HepG2 (cell line): Measurements from ENCODE around the gene KPNA4. TPM values are rescaled to one million over a fixed set of nuclear protein-coding genes. Genes with fewer than 3 reads are reported as not detected.

Source experiments
- HDAC2 ChIP-seq: sonication (generic); formaldehyde crosslinking; IDR thresholded peaks from 2 replicates; pipeline ENCODE4 v1.4.0; 2020; ENCODE audit warnings: missing genetic modification reagents
- SAP130 ChIP-seq: IDR thresholded peaks from 2 replicates; pipeline ENCODE4 v1.6.1; 2016; ENCODE audit warnings: low read depth
- SP140L ChIP-seq: sonication (generic); formaldehyde crosslinking; IDR thresholded peaks from 2 replicates; pipeline ENCODE4 v1.4.0; 2020; ENCODE audit warnings: missing genetic modification reagents, borderline replicate concordance
- ZFX ChIP-seq: sonication (generic); formaldehyde crosslinking; IDR thresholded peaks from 2 replicates; pipeline ENCODE4 v1.4.0; 2020; ENCODE audit warnings: mild to moderate bottlenecking, low read depth, missing genetic modification reagents, moderate library complexity
- ZFY ChIP-seq: sonication (generic); formaldehyde crosslinking; IDR thresholded peaks from 2 replicates; pipeline ENCODE4 v1.4.0; 2020; ENCODE audit warnings: missing genetic modification reagents
- ZNF20 ChIP-seq: sonication (generic); formaldehyde crosslinking; IDR thresholded peaks from 2 replicates; pipeline ENCODE4 v1.4.0; 2020; ENCODE audit warnings: mild to moderate bottlenecking, moderate library complexity, missing genetic modification reagents
- ZNF7 ChIP-seq: IDR thresholded peaks from 2 replicates; pipeline ENCODE4 v1.6.1; 2016; ENCODE audit warnings: missing biosample characterization, missing genetic modification reagents
- ZNF773 ChIP-seq: sonication (generic); formaldehyde crosslinking; IDR thresholded peaks from 2 replicates; pipeline ENCODE4 v1.4.0; 2020; ENCODE audit warnings: missing genetic modification reagents, borderline replicate concordance
- ZNF790 ChIP-seq: sonication (generic); formaldehyde crosslinking; IDR thresholded peaks from 2 replicates; pipeline ENCODE4 v1.8.0; 2022; ENCODE audit warnings: missing genetic modification reagents, mild to moderate bottlenecking, borderline replicate concordance
- polyA plus RNA-seq, 8 experiments: library from polyadenylated mRNA; depleted of rRNA in 3 of 8; stranded (reverse) in 7 of 8; unstranded in 1 of 8; fragments of >200 nt; fragmentation: Illumina TruSeq in 4 of 8; extraction: Trizol in 4 of 8; gene quantifications; 2 replicates each; pipeline versions ENCODE4 v1.2.1 to v1.2.3, GENCODE V29; 2011 to 2016; ENCODE audit warnings: low read depth in 4 of 8, missing spikeins in 1 of 8, mixed read lengths in 1 of 8; ENCODE audit not compliant: insufficient read depth in 1 of 8
- total RNA-seq, 5 experiments: library from RNA; depleted of rRNA; stranded (reverse); fragments of >200 nt; fragmentation: Illumina TruSeq; extraction: Trizol; gene quantifications; 2 replicates each; pipeline ENCODE4 v1.2.3, GENCODE V29; 2016; ENCODE audit warnings: low read depth in 1 of 5
- TF ChIP-seq, protein P1 (sequence below): sonication (generic); formaldehyde crosslinking; IDR thresholded peaks from 2 replicates; pipeline ENCODE4 v1.5.1; 2020; ENCODE audit warnings: missing genetic modification reagents, mild to moderate bottlenecking, borderline replicate concordance
- TF ChIP-seq, protein P2 (sequence below): sonication (generic); formaldehyde crosslinking; IDR thresholded peaks from 2 replicates; pipeline ENCODE4 v1.5.1; 2020; ENCODE audit warnings: missing genetic modification reagents, mild to moderate bottlenecking, borderline replicate concordance
- TF ChIP-seq, protein P3 (sequence below): sonication (generic); formaldehyde crosslinking; IDR thresholded peaks from 2 replicates; pipeline ENCODE4 v1.9.0; 2021; ENCODE audit warnings: mild to moderate bottlenecking, missing genetic modification reagents
- TF ChIP-seq, protein P4 (sequence below): sonication (generic); formaldehyde crosslinking; IDR thresholded peaks from 2 replicates; pipeline ENCODE4 v1.4.0; 2020; ENCODE audit warnings: missing genetic modification reagents
- TF ChIP-seq, protein P5 (sequence below): sonication (generic); formaldehyde crosslinking; IDR thresholded peaks from 2 replicates; pipeline ENCODE4 v1.8.1; 2022; ENCODE audit warnings: low read depth, mild to moderate bottlenecking, missing genetic modification reagents

The KPNA4 gene
- total and polyA plus RNA-seq, 2 of the 13 experiments (the other 11 are each of a cell fraction or from before 2014, with no cell fraction given), result 9.9 to 27.9 TPM

DNA sequence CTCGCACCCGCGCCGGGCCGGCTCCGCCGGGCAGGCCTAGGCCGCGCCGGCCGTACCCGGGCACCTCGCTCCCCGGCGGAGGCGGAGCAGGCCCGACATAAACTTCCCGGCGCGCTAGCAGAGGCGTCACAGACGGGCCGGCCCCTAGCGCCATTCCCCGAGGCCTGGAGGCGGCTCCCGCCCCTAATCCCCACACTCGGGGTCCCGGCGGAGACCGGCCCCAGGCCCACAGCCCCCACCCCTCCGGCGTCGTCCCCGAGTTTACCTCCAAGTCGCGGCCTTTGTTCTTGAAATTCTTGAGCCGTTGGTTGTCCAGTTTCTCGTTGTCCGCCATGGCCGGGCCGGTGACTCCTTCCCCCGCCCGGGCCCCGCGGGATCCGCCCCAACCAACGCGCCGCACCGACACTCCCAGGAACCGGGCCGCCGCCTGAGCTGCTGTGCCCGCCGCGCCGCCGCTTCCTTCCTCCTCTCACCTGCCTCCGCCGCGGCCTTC is 376 bp downstream of the KPNA4 start (continued):
- TF ChIP-seq, protein P1, sequence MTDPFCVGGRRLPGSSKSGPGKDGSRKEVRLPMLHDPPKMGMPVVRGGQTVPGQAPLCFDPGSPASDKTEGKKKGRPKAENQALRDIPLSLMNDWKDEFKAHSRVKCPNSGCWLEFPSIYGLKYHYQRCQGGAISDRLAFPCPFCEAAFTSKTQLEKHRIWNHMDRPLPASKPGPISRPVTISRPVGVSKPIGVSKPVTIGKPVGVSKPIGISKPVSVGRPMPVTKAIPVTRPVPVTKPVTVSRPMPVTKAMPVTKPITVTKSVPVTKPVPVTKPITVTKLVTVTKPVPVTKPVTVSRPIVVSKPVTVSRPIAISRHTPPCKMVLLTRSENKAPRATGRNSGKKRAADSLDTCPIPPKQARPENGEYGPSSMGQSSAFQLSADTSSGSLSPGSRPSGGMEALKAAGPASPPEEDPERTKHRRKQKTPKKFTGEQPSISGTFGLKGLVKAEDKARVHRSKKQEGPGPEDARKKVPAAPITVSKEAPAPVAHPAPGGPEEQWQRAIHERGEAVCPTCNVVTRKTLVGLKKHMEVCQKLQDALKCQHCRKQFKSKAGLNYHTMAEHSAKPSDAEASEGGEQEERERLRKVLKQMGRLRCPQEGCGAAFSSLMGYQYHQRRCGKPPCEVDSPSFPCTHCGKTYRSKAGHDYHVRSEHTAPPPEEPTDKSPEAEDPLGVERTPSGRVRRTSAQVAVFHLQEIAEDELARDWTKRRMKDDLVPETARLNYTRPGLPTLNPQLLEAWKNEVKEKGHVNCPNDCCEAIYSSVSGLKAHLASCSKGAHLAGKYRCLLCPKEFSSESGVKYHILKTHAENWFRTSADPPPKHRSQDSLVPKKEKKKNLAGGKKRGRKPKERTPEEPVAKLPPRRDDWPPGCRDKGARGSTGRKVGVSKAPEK (CRISPR knock-in tag), result no peak
- TF ChIP-seq ZFY (CRISPR knock-in tag), result peak; percentile 81
- TF ChIP-seq, protein P2, sequence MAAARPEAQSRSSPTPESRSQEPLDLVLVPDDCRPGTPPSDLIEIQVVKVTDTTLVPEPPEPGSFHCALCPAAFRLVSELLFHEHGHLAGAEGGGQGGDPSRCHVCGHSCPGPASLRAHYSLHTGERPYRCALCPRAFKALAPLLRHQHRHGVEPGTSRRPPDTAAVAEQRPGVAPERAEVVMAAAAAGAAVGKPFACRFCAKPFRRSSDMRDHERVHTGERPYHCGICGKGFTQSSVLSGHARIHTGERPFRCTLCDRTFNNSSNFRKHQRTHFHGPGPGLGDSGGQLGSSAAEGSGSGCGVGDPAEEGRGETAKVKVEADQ (CRISPR knock-in tag), result no peak
- TF ChIP-seq SP140L (CRISPR knock-in tag), result no peak
- TF ChIP-seq ZNF20 (CRISPR knock-in tag), result no peak
- TF ChIP-seq ZNF7 (CRISPR knock-in tag), result no peak
- TF ChIP-seq, protein P3, sequence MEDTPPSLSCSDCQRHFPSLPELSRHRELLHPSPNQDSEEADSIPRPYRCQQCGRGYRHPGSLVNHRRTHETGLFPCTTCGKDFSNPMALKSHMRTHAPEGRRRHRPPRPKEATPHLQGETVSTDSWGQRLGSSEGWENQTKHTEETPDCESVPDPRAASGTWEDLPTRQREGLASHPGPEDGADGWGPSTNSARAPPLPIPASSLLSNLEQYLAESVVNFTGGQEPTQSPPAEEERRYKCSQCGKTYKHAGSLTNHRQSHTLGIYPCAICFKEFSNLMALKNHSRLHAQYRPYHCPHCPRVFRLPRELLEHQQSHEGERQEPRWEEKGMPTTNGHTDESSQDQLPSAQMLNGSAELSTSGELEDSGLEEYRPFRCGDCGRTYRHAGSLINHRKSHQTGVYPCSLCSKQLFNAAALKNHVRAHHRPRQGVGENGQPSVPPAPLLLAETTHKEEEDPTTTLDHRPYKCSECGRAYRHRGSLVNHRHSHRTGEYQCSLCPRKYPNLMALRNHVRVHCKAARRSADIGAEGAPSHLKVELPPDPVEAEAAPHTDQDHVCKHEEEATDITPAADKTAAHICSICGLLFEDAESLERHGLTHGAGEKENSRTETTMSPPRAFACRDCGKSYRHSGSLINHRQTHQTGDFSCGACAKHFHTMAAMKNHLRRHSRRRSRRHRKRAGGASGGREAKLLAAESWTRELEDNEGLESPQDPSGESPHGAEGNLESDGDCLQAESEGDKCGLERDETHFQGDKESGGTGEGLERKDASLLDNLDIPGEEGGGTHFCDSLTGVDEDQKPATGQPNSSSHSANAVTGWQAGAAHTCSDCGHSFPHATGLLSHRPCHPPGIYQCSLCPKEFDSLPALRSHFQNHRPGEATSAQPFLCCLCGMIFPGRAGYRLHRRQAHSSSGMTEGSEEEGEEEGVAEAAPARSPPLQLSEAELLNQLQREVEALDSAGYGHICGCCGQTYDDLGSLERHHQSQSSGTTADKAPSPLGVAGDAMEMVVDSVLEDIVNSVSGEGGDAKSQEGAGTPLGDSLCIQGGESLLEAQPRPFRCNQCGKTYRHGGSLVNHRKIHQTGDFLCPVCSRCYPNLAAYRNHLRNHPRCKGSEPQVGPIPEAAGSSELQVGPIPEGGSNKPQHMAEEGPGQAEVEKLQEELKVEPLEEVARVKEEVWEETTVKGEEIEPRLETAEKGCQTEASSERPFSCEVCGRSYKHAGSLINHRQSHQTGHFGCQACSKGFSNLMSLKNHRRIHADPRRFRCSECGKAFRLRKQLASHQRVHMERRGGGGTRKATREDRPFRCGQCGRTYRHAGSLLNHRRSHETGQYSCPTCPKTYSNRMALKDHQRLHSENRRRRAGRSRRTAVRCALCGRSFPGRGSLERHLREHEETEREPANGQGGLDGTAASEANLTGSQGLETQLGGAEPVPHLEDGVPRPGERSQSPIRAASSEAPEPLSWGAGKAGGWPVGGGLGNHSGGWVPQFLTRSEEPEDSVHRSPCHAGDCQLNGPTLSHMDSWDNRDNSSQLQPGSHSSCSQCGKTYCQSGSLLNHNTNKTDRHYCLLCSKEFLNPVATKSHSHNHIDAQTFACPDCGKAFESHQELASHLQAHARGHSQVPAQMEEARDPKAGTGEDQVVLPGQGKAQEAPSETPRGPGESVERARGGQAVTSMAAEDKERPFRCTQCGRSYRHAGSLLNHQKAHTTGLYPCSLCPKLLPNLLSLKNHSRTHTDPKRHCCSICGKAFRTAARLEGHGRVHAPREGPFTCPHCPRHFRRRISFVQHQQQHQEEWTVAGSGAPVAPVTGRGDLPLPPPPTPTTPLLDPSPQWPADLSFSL (CRISPR knock-in tag), result no peak
- TF ChIP-seq, protein P4, sequence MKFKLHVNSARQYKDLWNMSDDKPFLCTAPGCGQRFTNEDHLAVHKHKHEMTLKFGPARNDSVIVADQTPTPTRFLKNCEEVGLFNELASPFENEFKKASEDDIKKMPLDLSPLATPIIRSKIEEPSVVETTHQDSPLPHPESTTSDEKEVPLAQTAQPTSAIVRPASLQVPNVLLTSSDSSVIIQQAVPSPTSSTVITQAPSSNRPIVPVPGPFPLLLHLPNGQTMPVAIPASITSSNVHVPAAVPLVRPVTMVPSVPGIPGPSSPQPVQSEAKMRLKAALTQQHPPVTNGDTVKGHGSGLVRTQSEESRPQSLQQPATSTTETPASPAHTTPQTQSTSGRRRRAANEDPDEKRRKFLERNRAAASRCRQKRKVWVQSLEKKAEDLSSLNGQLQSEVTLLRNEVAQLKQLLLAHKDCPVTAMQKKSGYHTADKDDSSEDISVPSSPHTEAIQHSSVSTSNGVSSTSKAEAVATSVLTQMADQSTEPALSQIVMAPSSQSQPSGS (CRISPR knock-in tag), result no peak
- TF ChIP-seq ZNF773, result 0 out of 2 replicates have a peak, but pooled peaks have one; percentile 16
- no peak for TF ChIP-seq SAP130
- TF ChIP-seq, protein P5, sequence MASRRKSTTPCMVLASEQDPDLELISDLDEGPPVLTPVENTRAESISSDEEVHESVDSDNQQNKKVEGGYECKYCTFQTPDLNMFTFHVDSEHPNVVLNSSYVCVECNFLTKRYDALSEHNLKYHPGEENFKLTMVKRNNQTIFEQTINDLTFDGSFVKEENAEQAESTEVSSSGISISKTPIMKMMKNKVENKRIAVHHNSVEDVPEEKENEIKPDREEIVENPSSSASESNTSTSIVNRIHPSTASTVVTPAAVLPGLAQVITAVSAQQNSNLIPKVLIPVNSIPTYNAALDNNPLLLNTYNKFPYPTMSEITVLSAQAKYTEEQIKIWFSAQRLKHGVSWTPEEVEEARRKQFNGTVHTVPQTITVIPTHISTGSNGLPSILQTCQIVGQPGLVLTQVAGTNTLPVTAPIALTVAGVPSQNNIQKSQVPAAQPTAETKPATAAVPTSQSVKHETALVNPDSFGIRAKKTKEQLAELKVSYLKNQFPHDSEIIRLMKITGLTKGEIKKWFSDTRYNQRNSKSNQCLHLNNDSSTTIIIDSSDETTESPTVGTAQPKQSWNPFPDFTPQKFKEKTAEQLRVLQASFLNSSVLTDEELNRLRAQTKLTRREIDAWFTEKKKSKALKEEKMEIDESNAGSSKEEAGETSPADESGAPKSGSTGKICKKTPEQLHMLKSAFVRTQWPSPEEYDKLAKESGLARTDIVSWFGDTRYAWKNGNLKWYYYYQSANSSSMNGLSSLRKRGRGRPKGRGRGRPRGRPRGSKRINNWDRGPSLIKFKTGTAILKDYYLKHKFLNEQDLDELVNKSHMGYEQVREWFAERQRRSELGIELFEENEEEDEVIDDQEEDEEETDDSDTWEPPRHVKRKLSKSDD (CRISPR knock-in tag), result peak; percentile 1; the same call in 1 of the 2 replicates
- TF ChIP-seq ZNF790 (CRISPR knock-in tag), result no peak
- TF ChIP-seq HDAC2 (CRISPR knock-in tag), result no peak
- no peak for TF ChIP-seq ZFX (CRISPR knock-in tag)
